ENCODE results near the gene AHRR.
"Not testable (repeated sequence)": the region's sequence is repeated elsewhere in the genome, so short reads cannot be mapped to it uniquely, and the experiment has no call there.

Gene AHRR

DNA sequence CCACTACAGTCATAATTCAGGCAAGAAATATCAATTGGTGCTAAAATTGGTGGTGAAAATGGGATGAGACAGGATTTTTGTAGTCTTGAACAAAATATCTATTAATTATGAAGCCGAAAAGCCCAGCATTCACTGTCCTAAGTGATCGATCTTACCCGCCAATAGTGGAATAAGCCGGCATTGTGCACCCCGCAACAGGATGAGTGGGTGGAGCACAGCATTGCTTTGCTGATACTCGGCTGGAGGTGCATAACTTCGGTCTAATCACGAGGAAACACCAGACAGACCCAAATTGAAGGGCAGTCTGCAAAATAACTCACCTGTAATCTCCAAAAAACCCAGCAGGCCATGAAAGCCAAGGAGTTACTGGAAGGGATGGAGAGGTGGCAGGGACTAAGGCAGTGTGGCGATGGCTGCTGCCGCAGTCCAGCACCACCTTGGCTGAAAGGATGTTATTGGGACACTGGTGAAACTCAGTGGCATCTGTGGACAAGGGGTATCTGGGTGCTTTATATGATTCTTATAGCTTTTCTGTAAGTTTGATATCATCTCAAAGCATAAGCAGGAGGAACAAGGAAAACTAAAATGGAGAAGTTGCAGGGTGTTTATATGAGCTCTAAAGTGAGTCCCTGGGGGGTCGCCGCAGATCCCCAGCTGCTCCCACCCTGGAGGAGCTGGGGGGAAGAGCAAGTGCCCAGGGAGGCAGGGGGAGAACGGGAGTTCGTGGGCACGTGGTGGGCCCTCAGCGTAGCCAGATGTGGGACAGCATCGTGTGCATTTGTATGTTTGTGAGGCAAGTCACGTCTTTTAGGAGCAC is 45.2 kb downstream of the AHRR start:
- ChIA-PET POLR2A (ENCODE audit: low non-redundant PET) (no interaction called here), CTCF (interaction anchor here (1.1 kb wide), 1 partner anchor 13 kb away, joined by 5 read pairs; no protein-coding TSS in a partner anchor)
- peak overlapping the region; percentile 2; the same call in 1 of the 2 replicates for H3K27ac ChIP-seq
- no peak for TF ChIP-seq CTCF (conservative IDR thresholded peaks at IDR 0.05; ENCODE audit: low read depth)
- DNase-seq (ENCODE audit: low spot score) = no peak

DNA sequence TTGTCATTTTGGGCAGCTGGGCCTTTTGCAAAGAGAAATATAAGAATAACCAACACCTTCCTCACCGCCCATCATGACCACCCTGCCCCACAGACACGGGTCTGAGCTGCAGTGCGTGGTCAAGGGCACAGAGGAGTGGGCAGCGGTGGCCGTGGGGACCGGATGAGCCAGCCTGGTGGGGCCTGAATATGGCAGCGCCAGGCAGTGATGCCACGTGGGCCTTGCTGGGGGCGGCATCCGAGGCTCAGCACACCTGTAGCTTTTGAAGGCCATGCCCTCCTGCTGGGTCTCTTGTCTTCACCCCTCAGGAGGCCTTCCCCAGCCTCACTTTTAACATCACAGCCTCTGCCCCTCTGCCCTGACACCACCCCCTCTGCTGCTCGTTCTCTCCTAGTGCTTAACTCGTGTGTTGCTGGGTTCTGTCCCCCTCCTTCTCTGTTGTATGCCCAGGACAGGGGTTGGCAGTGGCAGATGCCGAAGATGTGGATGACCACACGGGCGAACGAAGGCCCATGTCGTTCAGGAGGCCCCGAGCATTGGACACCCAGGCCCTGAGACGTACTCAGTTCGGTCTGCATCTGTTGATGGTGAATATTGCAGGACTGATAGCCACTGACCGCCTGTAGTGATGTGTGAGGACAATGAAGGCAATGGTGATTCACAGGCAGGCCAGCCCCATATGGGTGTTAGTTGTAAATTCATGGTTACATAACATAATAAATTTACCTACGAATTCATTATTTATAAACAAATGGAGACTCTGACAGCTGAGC is 46.0 kb downstream of the AHRR start:
- no peak for TF ChIP-seq CTCF (conservative IDR thresholded peaks at IDR 0.05; ENCODE audit: low read depth)
- ChIA-PET POLR2A (ENCODE audit: low non-redundant PET) (no interaction called here), CTCF (interaction anchor here (1.1 kb wide), 1 partner anchor 14 kb away, joined by 5 read pairs; no protein-coding TSS in a partner anchor)
- peak overlapping the region; percentile 2; the same call in 1 of the 2 replicates for H3K27ac ChIP-seq
- DNase-seq (ENCODE audit: low spot score) = no peak

GRCh38 chr5:368183-369084 is 46.9 kb downstream of the AHRR start:
- ChIA-PET POLR2A (ENCODE audit: low non-redundant PET) (no interaction called here), CTCF (interaction anchor here (0.6 to 1.1 kb wide), 3 partner anchors 15 to 45 kb away, joined by 3 to 5 read pairs (median 3); no protein-coding TSS in a partner anchor)
- no peak for DNase-seq (ENCODE audit: low spot score)
- no peak for TF ChIP-seq CTCF (conservative IDR thresholded peaks at IDR 0.05; ENCODE audit: low read depth)
- 0 out of 2 replicates have a peak overlapping the region, but pooled peaks have one; percentile 32 for H3K27ac ChIP-seq

GRCh38 chr5:369151-369868 is 47.8 kb downstream of the AHRR start:
- no peak for TF ChIP-seq CTCF (conservative IDR thresholded peaks at IDR 0.05; ENCODE audit: low read depth)
- DNase-seq (ENCODE audit: low spot score) = no peak
- ChIA-PET CTCF (interaction anchor here (0.6 kb wide), 1 partner anchor 46 kb away, joined by 3 read pairs; no protein-coding TSS in a partner anchor), POLR2A (ENCODE audit: low non-redundant PET) (no interaction called here)
- peak overlapping the region; percentile 32 for H3K27ac ChIP-seq

- POLR2A ChIA-PET (ENCODE audit: low non-redundant PET); DNase-seq (ENCODE audit: low spot score); CTCF ChIA-PET; H3K27ac ChIP-seq: not testable (repeated sequence)
Measured at GRCh38 chr5:369869-370236, 48.3 kb downstream of the AHRR start.

- peak overlapping the region; percentile 75 for H3K27ac ChIP-seq
Measured at GRCh38 chr5:370311-370958, 48.9 kb downstream of the AHRR start.

More at GRCh38 chr5:370311-370958, 48.9 kb downstream of the AHRR start:
- POLR2A ChIA-PET (ENCODE audit: low non-redundant PET) = no interaction called here
- no peak for DNase-seq (ENCODE audit: low spot score)
- CTCF ChIA-PET = no interaction called here
- TF ChIP-seq CTCF (conservative IDR thresholded peaks at IDR 0.05; ENCODE audit: low read depth) = no peak
